ENCODE results near the gene GFRA4. TPM values are rescaled to one million over a fixed set of nuclear protein-coding genes. Genes with fewer than 3 reads are reported as not detected.

Gene GFRA4
- total RNA-seq, 4 donors from 2014 or later = not detected

DNA sequence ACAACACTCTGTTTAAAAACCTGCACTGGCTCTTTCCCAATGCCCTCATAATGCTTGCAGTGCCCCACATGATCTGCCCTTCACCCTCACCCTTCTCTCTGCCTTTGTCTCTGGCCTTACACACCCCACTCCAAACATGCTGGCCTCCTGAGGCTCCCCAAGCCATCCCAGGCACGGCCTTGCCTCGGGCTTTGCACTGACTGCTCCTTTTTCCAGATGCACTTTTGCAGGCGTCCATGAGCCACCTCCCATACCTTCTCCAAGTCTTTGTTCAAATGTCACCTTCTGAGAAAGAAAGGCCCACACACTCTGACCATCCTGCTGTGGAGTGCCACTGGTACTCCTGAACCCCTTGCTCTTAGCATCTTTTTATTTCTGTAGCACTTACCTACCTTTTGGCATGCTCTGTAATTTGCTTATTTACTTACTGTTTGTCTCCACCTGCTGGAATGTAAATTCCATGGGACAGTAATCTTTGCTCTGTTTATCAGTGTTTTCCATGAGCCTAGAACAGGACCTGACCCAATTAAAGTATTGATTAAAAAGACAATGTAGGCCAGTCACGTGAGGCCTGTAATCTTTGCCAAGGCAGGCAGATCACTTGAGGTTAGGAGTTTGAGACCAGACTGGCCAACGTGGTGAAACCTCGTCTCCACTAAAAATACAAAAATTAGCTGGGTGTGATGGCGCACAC is 30.7 kb downstream of the GFRA4 start:
- Histone ChIP-seq H3K27ac (no peak overlapping the region), H3K36me3 (peaks cover 0 to 5% of the 10 kb centered on the region in 2 donors), H3K4me1 (no peaks in the 10 kb centered on the region), H3K4me3 (no peak overlapping the region), H3K27me3 (no peaks in the 10 kb centered on the region), H3K9me3 (no peaks in the 10 kb centered on the region)
- TF ChIP-seq, protein P1, sequence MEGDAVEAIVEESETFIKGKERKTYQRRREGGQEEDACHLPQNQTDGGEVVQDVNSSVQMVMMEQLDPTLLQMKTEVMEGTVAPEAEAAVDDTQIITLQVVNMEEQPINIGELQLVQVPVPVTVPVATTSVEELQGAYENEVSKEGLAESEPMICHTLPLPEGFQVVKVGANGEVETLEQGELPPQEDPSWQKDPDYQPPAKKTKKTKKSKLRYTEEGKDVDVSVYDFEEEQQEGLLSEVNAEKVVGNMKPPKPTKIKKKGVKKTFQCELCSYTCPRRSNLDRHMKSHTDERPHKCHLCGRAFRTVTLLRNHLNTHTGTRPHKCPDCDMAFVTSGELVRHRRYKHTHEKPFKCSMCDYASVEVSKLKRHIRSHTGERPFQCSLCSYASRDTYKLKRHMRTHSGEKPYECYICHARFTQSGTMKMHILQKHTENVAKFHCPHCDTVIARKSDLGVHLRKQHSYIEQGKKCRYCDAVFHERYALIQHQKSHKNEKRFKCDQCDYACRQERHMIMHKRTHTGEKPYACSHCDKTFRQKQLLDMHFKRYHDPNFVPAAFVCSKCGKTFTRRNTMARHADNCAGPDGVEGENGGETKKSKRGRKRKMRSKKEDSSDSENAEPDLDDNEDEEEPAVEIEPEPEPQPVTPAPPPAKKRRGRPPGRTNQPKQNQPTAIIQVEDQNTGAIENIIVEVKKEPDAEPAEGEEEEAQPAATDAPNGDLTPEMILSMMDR (IDR thresholded peaks at IDR 0.05 in 4 of 5, conservative IDR thresholded peaks at IDR 0.05 in 1 of 5) = no peak
- no peak for TF ChIP-seq POLR2A (IDR thresholded peaks at IDR 0.05)
- intact Hi-C loops (cut with DNase I; ENCODE audit: low total_unique reads) = no loop called here
- DNase-seq = no peak
- in situ Hi-C loops (cut with MboI; ENCODE audit: low sequenced_read_pairs in 4 of 4) = no loop called here
- ATAC-seq = no peak

DNA sequence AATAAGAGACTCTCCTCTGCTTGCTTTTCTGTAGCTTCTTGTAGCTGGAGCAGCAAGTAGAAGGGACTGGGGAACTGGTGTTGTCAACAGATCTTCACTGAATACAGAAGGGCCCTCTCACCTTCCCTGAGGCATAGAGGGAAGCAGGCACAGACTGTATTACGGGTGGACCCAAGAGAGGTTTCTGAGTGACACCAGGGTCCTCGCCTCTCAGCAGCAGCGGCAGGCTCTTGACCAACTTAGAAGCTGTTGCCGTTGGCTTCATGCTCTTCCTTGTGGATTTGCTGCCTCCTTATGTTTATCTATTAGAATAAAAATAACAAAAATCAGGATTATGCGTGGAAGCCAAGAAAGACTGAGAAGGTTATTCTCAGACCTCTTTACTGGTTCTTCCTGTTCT is 31.7 kb downstream of the GFRA4 start:
- no peaks in the 10 kb centered on the region for H3K27me3 ChIP-seq

DNA sequence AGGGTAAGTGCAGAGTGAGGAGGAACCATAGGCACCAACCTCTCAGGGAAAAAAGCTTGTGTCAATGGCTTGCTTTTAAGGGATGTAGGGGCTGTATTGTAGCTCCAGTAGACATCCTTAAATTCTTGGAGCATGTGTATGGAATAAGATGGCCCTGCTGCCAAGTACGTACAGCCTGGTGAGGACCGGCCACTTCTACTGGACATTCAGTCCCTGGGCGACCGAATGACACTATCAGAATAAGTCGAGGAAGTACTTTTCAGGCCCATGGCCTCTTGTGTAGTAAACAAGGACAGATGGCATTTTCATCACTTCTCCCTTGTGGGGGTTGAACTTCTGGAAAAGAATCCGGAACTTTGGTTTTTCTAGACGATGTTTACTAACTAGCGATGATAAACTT is 32.8 kb downstream of the GFRA4 start:
- Histone ChIP-seq H3K27ac (peak overlapping the region; percentile 13 to 59 (median 23)), H3K36me3 (peaks cover 0 to 5% of the 10 kb centered on the region in 2 donors), H3K4me3 (no peak overlapping the region), H3K4me1 (no peaks in the 10 kb centered on the region), H3K27me3 (no peaks in the 10 kb centered on the region), H3K9me3 (no peaks in the 10 kb centered on the region)
- TF ChIP-seq, protein P1 (IDR thresholded peaks at IDR 0.05 in 4 of 5, conservative IDR thresholded peaks at IDR 0.05 in 1 of 5) = no peak
- TF ChIP-seq POLR2A (IDR thresholded peaks at IDR 0.05) = no peak
- in situ Hi-C loops (cut with MboI; ENCODE audit: low sequenced_read_pairs in 4 of 4) = no loop called here
- no peak for DNase-seq
- peak in 1 of 2 donors; percentile 51 for ATAC-seq
- intact Hi-C loops (cut with DNase I; ENCODE audit: low total_unique reads) = no loop called here

More for the DNA sequence above, 31.7 kb downstream of the GFRA4 start:
- intact Hi-C loops (cut with DNase I; ENCODE audit: low total_unique reads) (no loop called here), in situ Hi-C loops (cut with MboI; ENCODE audit: low sequenced_read_pairs in 4 of 4) (no loop called here)
- Histone ChIP-seq H3K4me3 (no peak overlapping the region), H3K36me3 (peaks cover 0 to 5% of the 10 kb centered on the region in 2 donors), H3K4me1 (no peaks in the 10 kb centered on the region), H3K9me3 (no peaks in the 10 kb centered on the region), H3K27ac (peak overlapping the region in 3 of 4 donors; percentile 24 to 39 (median 29))
- no peak for DNase-seq
- TF ChIP-seq POLR2A (IDR thresholded peaks at IDR 0.05) = no peak
- TF ChIP-seq, protein P1 (IDR thresholded peaks at IDR 0.05 in 4 of 5, conservative IDR thresholded peaks at IDR 0.05 in 1 of 5) = no peak
- no peak for ATAC-seq

DNA sequence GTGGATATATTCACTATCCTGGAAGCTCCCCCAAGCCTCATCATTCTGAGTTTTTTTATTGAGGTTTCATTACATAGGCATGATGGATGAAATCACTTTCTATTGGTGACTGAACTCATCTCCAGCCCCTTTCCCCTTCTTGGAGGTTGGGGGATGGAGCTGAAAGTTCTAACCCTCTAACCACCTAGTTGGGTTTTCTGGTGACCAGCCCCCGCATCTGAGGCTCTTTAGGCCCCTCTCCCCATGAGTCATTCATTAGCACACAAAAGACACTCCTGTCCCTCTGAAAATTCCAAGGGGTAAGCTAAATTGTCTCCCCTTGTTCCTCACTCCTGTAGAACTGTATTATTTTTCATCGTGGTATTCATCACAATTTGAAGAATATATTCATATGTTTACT is 33.3 kb downstream of the GFRA4 start:
- no peak overlapping the region for H3K4me3 ChIP-seq
- intact Hi-C loops (cut with DNase I; ENCODE audit: low total_unique reads) = no loop called here
- H3K36me3 ChIP-seq = peaks cover 0 to 5% of the 10 kb centered on the region in 2 donors
- H3K4me1 ChIP-seq = no peaks in the 10 kb centered on the region
- in situ Hi-C loops (cut with MboI; ENCODE audit: low sequenced_read_pairs in 4 of 4) = no loop called here
- peak overlapping the region; percentile 13 to 59 (median 23) for H3K27ac ChIP-seq
- ATAC-seq = no peak
- H3K27me3 ChIP-seq = no peaks in the 10 kb centered on the region
- H3K9me3 ChIP-seq = no peaks in the 10 kb centered on the region
- TF ChIP-seq, protein P1 (IDR thresholded peaks at IDR 0.05 in 4 of 5, conservative IDR thresholded peaks at IDR 0.05 in 1 of 5) = no peak
- no peak for TF ChIP-seq POLR2A (IDR thresholded peaks at IDR 0.05)
- DNase-seq = no peak
